LNCAP (cell line): ENCODE data around the gene CCDC85C.
A peak's percentile ranks its signal among the peaks of the same experiment; 100 is the strongest.

ENCODE experiments used
- TF ChIP-seq, protein P1 (sequence below): fragments of 450-650 bp; IDR thresholded peaks from 2 replicates; pipeline ENCODE4 v1.5.1; 2017; ENCODE audit warnings: mild to moderate bottlenecking

CCDC85C gene

DNA sequence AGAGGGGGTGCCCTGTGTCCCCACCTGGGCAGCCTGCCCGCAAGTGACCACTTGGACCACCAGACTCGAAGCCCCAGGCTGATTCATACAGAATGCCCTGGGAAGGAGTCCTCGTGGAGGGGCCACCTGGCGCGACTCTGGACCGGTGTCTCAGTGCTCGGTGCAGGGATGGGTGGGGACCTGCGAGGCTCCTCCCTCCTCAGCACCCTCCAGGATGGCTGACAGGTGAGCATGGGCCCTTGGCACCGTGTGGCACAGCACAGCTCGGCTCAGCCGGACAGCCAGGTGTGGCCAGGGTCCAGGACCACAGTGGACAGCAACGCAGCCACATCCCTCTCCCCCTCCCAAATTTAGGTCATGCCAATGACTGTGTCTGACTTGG is 78.3 kb downstream of the CCDC85C start:
- TF ChIP-seq, protein P1, sequence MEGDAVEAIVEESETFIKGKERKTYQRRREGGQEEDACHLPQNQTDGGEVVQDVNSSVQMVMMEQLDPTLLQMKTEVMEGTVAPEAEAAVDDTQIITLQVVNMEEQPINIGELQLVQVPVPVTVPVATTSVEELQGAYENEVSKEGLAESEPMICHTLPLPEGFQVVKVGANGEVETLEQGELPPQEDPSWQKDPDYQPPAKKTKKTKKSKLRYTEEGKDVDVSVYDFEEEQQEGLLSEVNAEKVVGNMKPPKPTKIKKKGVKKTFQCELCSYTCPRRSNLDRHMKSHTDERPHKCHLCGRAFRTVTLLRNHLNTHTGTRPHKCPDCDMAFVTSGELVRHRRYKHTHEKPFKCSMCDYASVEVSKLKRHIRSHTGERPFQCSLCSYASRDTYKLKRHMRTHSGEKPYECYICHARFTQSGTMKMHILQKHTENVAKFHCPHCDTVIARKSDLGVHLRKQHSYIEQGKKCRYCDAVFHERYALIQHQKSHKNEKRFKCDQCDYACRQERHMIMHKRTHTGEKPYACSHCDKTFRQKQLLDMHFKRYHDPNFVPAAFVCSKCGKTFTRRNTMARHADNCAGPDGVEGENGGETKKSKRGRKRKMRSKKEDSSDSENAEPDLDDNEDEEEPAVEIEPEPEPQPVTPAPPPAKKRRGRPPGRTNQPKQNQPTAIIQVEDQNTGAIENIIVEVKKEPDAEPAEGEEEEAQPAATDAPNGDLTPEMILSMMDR: no peak

DNA sequence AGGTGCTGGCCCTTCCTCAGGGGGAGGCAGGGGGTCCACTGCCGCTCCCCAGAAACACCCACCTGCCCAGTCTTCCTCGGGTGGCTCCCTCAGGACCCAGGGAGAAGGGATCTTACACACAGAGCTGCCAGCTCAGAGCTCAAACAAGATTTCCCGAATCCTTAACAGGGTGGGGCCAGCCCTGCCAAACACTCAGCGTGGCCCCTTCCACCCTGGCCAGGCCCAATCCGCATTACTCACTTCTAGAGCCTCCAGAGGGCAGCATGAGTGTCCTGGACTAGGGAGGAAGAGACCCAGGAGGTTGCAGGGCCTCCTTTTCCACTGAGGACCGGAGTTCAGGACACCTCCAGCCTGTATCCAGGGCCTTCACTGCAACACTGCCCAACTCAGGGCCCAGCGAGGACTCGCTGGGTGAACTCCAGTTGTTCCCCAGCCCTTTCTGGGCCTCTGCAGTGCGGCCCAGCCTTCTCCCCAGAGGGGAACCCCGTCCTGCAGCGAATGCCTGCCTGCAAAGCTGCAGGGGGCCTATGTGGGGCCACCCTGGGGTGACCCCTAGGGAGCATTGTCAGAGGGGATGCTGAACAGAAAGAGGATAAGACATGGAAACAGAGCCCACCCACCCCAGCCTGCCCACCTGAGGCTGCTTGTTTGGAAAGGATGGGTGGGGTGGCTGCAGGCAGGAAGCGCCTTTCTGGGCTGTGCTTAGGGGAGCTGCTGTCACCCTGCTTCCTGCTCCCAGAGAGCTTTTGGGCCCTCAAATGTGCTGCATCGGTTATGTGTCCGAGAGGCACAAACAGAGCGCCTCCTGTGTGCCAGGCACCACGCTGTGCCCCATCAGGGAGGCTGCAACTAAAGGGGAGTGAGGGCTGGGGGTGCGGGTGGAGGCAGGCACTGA is 79.0 kb downstream of the CCDC85C start:
- TF ChIP-seq, protein P1: peak; percentile 50

DNA sequence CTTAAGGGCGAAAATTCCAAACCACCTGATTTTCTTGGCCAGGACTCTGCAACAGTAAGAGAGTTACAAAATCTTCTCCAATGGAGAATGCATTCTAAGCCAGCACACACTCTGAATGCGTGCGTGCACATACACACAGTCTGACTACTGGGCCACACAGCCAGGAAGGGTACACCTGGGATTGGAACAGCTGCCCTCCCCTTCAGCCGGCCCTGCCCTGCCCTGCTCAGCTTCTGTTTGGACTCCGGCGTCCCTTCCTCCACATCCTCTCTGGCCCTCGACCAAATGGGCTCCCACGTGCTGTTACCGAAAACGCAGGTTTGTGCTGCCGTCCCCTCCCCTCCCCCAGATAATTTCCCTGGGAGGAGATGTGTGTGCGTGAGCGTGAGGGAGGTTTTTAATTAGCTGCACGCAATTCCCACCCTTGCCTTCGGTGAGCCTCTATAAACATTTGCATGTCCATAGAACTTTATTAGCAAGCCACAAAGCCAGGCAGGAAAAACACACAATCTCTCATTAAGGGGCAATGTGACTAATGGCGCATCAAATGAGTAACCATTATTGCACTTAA is 79.8 kb downstream of the CCDC85C start:
- TF ChIP-seq, protein P1: no peak

DNA sequence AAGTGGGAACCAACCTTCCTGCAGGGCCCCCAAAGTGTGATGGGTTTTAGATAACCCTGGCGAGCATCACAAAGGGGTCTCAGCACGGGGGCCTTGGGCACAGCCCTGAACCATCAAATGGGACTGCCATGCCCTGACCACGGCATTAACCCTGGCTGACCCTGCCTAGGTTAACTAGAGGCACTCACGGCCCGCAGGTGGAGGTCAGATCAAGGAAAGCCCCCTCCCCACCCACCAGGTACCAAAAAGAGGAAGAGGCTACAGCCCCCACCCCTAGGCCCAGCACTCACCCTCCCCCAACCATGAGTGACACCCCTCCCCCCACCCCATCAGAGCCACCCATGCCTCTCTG is 80.3 kb downstream of the CCDC85C start:
- TF ChIP-seq, protein P1: no peak

DNA sequence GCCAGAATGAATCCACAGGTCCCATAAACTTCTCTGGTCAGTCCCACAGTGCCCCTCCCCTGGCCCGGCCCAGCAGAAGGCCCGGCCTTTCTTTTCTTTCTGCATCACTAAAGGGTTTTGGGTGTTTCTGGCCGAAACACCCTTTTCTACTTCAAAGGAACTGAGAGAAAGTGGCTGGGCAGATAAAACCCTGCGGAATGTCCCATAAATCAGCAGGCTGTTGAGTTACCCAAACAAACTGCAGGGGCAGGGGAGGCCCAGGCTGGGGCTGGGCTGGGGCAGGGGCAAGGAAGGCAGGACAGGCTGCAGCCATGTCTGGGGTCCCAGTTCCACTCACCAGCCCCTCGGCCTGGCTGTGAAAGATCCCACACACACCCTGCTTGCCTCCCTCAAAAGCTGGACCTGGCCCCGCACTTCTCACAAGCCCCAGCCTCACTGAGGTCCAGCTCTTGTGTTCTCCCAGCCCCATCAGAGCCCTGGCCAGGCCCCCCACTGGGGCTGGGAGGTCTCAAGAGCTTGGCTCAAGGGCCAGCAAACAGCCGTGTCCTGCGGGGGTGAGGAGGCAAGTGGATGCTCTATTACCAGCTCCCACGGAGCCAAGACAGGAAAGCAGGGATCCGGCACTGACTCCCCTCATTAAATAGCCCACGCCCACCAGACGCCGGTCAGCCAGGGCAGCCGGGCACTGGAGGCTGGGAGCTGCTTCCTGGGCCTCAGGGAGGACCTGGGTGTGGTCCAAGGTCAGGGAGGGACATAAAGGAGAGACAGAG is 80.9 kb downstream of the CCDC85C start:
- TF ChIP-seq, protein P1: no peak

DNA sequence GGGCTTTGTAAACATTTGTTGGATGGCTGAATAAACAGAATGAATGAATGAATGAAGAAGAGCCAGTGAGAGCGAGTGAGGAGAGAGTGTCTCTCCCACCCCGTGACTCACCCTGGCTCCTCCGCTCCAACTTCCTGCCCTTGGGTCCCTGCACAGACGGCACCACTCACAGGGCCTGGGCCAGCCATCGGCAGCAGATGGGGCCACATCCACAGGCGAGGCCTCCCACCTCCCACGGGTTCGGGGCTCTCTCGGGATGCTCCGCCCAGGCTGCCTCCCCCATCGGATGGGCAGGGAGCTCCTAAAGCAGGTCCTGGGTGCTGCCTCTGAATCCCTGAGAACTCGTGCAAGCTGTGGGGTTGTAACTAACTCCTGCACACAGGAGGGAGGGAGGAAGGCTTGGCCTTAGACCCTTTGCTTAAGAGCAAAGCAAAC is 81.5 kb downstream of the CCDC85C start:
- TF ChIP-seq, protein P1: no peak

DNA sequence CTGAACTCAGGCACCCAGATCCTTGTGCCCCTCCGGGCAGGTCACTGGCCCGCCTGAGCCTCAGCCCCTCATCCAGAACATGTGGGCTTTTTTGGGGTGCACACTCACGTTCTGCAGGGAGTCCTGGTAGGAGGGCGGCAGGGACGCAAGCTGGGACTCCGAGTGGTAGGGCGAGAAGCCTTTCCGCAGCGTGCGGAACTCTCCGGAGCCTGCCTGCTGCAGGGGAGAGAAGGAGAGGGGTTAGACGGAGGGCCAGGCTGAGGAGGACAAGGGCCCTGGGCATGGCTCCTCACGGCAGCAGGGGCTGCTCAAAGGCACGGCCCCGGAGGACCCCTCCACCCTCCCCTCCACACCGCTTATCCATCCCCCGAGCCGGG is 82.0 kb downstream of the CCDC85C start:
- TF ChIP-seq, protein P1: no peak
